HCT116 (cell line): ENCODE data around the gene NDUFAF7. TPM values are rescaled to one million over a fixed set of nuclear protein-coding genes. Genes with fewer than 3 reads are reported as not detected.

Source experiments
- ATAC-seq: fragments of 200-7000 bp; cut with Tn5 transposase; 2 replicates; pipeline ENCODE4 v1.9.1; 2020; ENCODE audit warnings: mild to moderate bottlenecking, moderate library complexity
- BruUV-seq: library from RNA; stranded (reverse); fragments of 400-500 nt; replicated peaks from 2 replicates; lab custom pipeline; 2021; lab: Mats Ljungman, UMichigan
- CTCF ChIA-PET: fragments of 300-600 bp; sonication (Branson Sonifier 250); formaldehyde crosslinking; loops from one replicate; lab custom pipeline; 2021; ENCODE audit warnings: antibody characterized with exemption; lab: Charles Lee
- POLR2A ChIA-PET: fragments of 300-600, 350-600 bp; sonication (Branson Sonifier 250); formaldehyde crosslinking; loops from one replicate; lab custom pipeline; 2021; ENCODE audit warnings: antibody characterized with exemption; lab: Charles Lee
- RAD21 ChIA-PET, 2 experiments: fragments of 300-600 bp; sonication (Branson Sonifier 250); formaldehyde crosslinking; loops; one replicate each; lab custom pipeline; 2023; ENCODE audit warnings: low total read pairs in 2 of 2; ENCODE audit not compliant: uncharacterized antibody in 2 of 2, unreplicated experiment in 2 of 2, low non-redundant PET in 1 of 2; lab: Charles Lee
- DNase-seq: peaks from one replicate; pipeline ENCODE4 v3.0.0-alpha.2; 2010; ENCODE audit warnings: low read depth, low spot score
- H2AFZ ChIP-seq: fragments of 200-600 bp; shearing (Covaris generic), sonication (generic); 2 replicates; pipeline ENCODE4 v1.6.1; 2017; ENCODE audit warnings: low read depth, mixed run types, mixed read lengths, antibody characterized with exemption, low read length; ENCODE audit not compliant: poor library complexity, severe bottlenecking
- H3K27ac ChIP-seq: 2 replicates; pipeline ENCODE4 v1.5.1; 2012; ENCODE audit warnings: low read depth, low read length
- H3K27me3 ChIP-seq: fragments of 200-600 bp; sonication (generic); 2 replicates; pipeline ENCODE4 v1.6.1; 2016; ENCODE audit warnings: mixed run types, low read length, mixed read lengths; ENCODE audit not compliant: insufficient read depth
- H3K36me3 ChIP-seq, 2 experiments: fragments of 200-500 bp in 1 of 2; fragments of 200-600 bp in 1 of 2; sonication (Bioruptor generic) in 1 of 2; sonication (generic) in 1 of 2; 2 replicates each; pipeline versions ENCODE4 v1.5.1 to v1.6.1; 2014 to 2016; ENCODE audit warnings: low read length in 2 of 2, inconsistent platforms in 1 of 2, mixed read lengths in 1 of 2, mixed run types in 1 of 2; ENCODE audit not compliant: insufficient read depth in 2 of 2, control insufficient read depth in 1 of 2
- H3K4me1 ChIP-seq, 2 experiments: fragments of 200-600 bp in 1 of 2; sonication (generic) in 1 of 2; 2 replicates each; pipeline versions ENCODE4 v1.5.1 to v1.6.1; 2012 to 2017; ENCODE audit warnings: low read length in 2 of 2, inconsistent platforms in 1 of 2, mild to moderate bottlenecking in 1 of 2, mixed read lengths in 1 of 2, mixed run types in 1 of 2, moderate library complexity in 1 of 2; ENCODE audit not compliant: insufficient read depth in 2 of 2, control insufficient read depth in 1 of 2
- H3K4me2 ChIP-seq: fragments of 200-600 bp; sonication (generic); 2 replicates; pipeline ENCODE4 v1.6.1; 2017; ENCODE audit warnings: mixed run types, low read length, mixed read lengths
- H3K4me3 ChIP-seq, 2 experiments: fragments of 200-600 bp in 1 of 2; sonication (generic) in 1 of 2; replicated peaks in 1 of 2; 2 replicates each; pipeline ENCODE4 v1.5.1; 2011 to 2016; ENCODE audit warnings: low read length in 2 of 2, control low read depth in 1 of 2, low read depth in 1 of 2, mild to moderate bottlenecking in 1 of 2, mixed read lengths in 1 of 2, mixed run types in 1 of 2
- H3K79me2 ChIP-seq: fragments of 200-600 bp; sonication (generic); 2 replicates; pipeline ENCODE4 v1.6.1; 2017; ENCODE audit warnings: mild to moderate bottlenecking, mixed run types, low read length, moderate library complexity, mixed read lengths; ENCODE audit not compliant: insufficient read depth
- H3K9ac ChIP-seq: fragments of 200-600 bp; sonication (generic); 2 replicates; pipeline ENCODE4 v1.6.1; 2016; ENCODE audit warnings: low read length, mixed read lengths
- H3K9me2 ChIP-seq: fragments of 200-600 bp; sonication (generic), shearing (Covaris generic); 2 replicates; pipeline ENCODE4 v1.6.1; 2017; ENCODE audit warnings: mixed run types, mild to moderate bottlenecking, moderate library complexity; ENCODE audit not compliant: insufficient read depth
- H3K9me3 ChIP-seq, 2 experiments: fragments of 200-500 bp in 1 of 2; fragments of 200-600 bp in 1 of 2; sonication (Bioruptor generic) in 1 of 2; sonication (generic) in 1 of 2; 2 replicates each; pipeline ENCODE4 v1.6.1; 2014 to 2017; ENCODE audit warnings: low read length in 2 of 2, mixed read lengths in 2 of 2, inconsistent platforms in 1 of 2, low read depth in 1 of 2, mild to moderate bottlenecking in 1 of 2, mixed run types in 1 of 2, moderate library complexity in 1 of 2; ENCODE audit not compliant: control insufficient read depth in 1 of 2, insufficient read depth in 1 of 2
- H4K20me1 ChIP-seq: fragments of 200-600 bp; sonication (generic), shearing (Covaris generic); 2 replicates; pipeline ENCODE4 v1.6.1; 2017; ENCODE audit warnings: mixed run types, mild to moderate bottlenecking, moderate library complexity; ENCODE audit not compliant: insufficient read depth
- CBX3 ChIP-seq: IDR thresholded peaks from 2 replicates; pipeline ENCODE4 v1.6.1; 2012; ENCODE audit warnings: low read depth
- EZH2phosphoT487 ChIP-seq: fragments of 200-600 bp; IDR thresholded peaks from 2 replicates; pipeline ENCODE4 v1.6.1; 2018; ENCODE audit warnings: antibody characterized with exemption, borderline replicate concordance
- MAX ChIP-seq: IDR thresholded peaks from 2 replicates; pipeline ENCODE4 v1.6.1; 2012
- SIN3A ChIP-seq: IDR thresholded peaks from 2 replicates; pipeline ENCODE4 v1.6.1; 2012; ENCODE audit warnings: low read depth
- SP1 ChIP-seq: IDR thresholded peaks from 2 replicates; pipeline ENCODE4 v1.6.1; 2012; ENCODE audit warnings: low read depth
- ZBTB33 ChIP-seq: IDR thresholded peaks from 2 replicates; pipeline ENCODE4 v1.6.1; 2011; ENCODE audit warnings: mild to moderate bottlenecking, low read length, moderate library complexity; ENCODE audit not compliant: insufficient replicate concordance; ENCODE audit errors: extremely low read depth
- intact Hi-C: fragments of 100-400 bp; cut with micrococcal nuclease; formaldehyde crosslinking; loops from 2 replicates; pipeline ENCODE4 v1.10.0; 2022
- total RNA-seq: library from RNA; stranded (reverse); gene quantifications from one replicate; pipeline ENCODE4 v1.2.1, GENCODE V29; 2021; ENCODE audit not compliant: unreplicated experiment
- TF ChIP-seq, protein P1 (sequence below), 3 experiments: fragments of 200-600 bp in 1 of 3; sonication (generic) in 1 of 3; IDR thresholded peaks in 2 of 3; conservative IDR thresholded peaks in 1 of 3; 2 replicates each; pipeline ENCODE4 v1.5.1; 2012 to 2017; ENCODE audit warnings: low read depth in 2 of 3, low read length in 2 of 3, antibody characterized with exemption in 1 of 3, borderline replicate concordance in 1 of 3, control low read depth in 1 of 3, mild to moderate bottlenecking in 1 of 3, mixed read lengths in 1 of 3, mixed run types in 1 of 3, moderate library complexity in 1 of 3; ENCODE audit not compliant: insufficient read depth in 1 of 3

NDUFAF7 gene
- total RNA-seq, 1 experiment from 2014 or later: 21.6 TPM

- no peak for ATAC-seq
- ChIA-PET CTCF (no interaction called here), RAD21 (no interaction called here), POLR2A (no interaction called here)
- Histone ChIP-seq H2AFZ (no peak overlapping the region), H3K4me2 (no peak overlapping the region), H4K20me1 (no peaks in the 10 kb centered on the region; the same call in none of the 2 replicates), H3K79me2 (no peaks in the 10 kb centered on the region), H3K4me1 (peaks cover 0 to 4% of the 10 kb centered on the region in 2 experiments; a peak in 1 of 4 replicates), H3K9me3 (no peaks in the 10 kb centered on the region), H3K4me3 (no peak overlapping the region), H3K27me3 (no peaks in the 10 kb centered on the region), H3K9me2 (no peaks in the 10 kb centered on the region), H3K27ac (no peak overlapping the region), H3K9ac (no peak overlapping the region), H3K36me3 (peaks cover 52 to 57% of the 10 kb centered on the region in 2 experiments)
- no TSS peak for BruUV-seq
- intact Hi-C loops: no loop called here
- TF ChIP-seq CBX3 (no peak), SIN3A (no peak), EZH2phosphoT487 (no peak), SP1 (no peak), ZBTB33 (no peak), MAX (no peak)
- TF ChIP-seq, protein P1, sequence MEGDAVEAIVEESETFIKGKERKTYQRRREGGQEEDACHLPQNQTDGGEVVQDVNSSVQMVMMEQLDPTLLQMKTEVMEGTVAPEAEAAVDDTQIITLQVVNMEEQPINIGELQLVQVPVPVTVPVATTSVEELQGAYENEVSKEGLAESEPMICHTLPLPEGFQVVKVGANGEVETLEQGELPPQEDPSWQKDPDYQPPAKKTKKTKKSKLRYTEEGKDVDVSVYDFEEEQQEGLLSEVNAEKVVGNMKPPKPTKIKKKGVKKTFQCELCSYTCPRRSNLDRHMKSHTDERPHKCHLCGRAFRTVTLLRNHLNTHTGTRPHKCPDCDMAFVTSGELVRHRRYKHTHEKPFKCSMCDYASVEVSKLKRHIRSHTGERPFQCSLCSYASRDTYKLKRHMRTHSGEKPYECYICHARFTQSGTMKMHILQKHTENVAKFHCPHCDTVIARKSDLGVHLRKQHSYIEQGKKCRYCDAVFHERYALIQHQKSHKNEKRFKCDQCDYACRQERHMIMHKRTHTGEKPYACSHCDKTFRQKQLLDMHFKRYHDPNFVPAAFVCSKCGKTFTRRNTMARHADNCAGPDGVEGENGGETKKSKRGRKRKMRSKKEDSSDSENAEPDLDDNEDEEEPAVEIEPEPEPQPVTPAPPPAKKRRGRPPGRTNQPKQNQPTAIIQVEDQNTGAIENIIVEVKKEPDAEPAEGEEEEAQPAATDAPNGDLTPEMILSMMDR (IDR thresholded peaks at IDR 0.05 in 2 of 3, conservative IDR thresholded peaks at IDR 0.05 in 1 of 3; ENCODE audit: borderline replicate concordance in 1 of 3, insufficient read depth in 1 of 3, low read depth in 2 of 3, low read length in 2 of 3): no peak
- no peak for DNase-seq
Observed at GRCh38 chr2:37243435-37243834, 12.0 kb downstream of the NDUFAF7 start.
